Endothelial cell of coronary artery (primary cell): ENCODE data around the gene RAB4B. TPM values are rescaled to one million over a fixed set of nuclear protein-coding genes. Genes with fewer than 3 reads are reported as not detected.

Experiments used
- total RNA-seq: library from RNA; depleted of rRNA; stranded (reverse); fragments of >200 nt; gene quantifications from 2 replicates; pipeline ENCODE4 v1.2.3, GENCODE V29; 2014

RAB4B gene
- total RNA-seq = 5.6 and 7.7 TPM in 2 replicates

DNA sequence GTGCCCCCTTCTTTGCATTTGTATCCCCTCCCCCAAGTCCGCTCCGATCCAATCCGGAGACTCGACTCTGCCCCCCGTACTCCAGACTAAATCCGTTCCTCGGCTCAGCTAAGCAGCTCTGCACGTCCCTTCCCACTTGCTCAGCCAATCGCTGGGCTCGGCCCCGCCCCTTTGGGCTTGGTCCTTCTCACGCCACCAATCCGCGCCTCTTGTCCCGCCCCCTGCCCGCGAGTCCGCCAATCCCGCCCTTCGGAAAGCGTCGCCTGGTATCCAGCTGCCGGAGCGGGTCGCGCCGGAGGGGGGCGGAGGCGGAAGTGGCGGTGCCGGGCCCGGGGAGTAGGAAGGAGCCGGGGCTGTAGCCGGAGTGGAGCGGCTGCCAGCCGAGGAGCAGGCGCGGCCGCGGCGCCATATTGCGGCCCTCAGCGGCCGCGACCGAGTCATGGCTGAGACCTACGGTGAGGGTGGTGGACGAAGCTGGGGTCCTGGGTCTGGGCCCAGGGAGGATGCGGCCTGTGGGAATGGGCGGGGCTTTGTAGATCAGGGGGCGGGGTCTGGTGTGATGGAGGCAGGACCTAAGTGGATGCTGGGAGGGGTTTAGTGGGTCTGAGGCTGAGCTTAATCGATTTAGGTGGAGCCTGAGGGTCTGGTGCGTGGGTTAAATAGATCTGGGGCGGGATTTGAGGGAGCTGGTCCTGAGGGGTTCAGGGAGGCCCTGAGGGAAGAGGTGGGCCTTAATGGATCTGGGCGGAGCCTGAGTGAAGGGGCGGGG lies at the start of gene RAB4B:
TSS of gene RAB4B (plus strand) at position 311 of the 769 bp plus-strand sequence. CDS start at position 440, 129 bp downstream.

GRCh38 chr19:40750058-40750873 lies 27.8 kb upstream of the RAB4B start, which contains the start of gene ACTMAP:
Gene ACTMAP, minus strand, starts transcription at chr19:40750477. Its CDS starts 674 bp downstream, at chr19:40749803.

DNA sequence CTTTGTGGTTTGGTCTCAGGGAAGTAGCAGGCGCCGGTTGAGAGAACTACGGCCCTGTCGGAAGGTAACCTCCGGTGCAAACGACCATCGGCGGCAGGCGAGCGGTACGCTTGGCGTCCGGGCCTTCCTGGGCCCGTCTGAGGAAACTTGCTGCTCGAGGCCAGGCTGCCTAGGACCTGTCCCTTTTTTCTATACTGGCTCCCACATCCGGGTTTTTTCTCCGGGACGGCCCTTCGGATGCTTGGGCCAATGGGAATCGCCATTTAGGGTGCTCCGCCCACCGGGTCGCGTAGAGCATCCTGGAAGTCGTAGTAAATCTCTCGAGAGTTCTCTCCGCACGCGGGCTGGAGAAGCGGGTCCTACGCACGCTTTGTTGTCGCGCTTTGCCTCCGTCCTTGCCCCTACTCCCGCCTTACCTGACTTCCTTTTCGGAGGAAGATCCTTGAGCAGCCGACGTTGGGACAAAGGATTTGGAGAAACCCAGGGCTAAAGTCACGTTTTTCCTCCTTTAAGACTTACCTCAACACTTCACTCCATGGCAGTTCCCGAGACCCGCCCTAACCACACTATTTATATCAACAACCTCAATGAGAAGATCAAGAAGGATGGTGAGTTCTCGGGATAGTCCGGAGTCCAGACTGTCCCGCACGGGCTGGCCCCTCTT lies 27.0 kb upstream of the RAB4B start, which contains the start of gene SNRPA:
TSS of gene SNRPA (plus strand) at position 330 of the 664 bp plus-strand sequence. CDS start at position 536, 206 bp downstream.

DNA sequence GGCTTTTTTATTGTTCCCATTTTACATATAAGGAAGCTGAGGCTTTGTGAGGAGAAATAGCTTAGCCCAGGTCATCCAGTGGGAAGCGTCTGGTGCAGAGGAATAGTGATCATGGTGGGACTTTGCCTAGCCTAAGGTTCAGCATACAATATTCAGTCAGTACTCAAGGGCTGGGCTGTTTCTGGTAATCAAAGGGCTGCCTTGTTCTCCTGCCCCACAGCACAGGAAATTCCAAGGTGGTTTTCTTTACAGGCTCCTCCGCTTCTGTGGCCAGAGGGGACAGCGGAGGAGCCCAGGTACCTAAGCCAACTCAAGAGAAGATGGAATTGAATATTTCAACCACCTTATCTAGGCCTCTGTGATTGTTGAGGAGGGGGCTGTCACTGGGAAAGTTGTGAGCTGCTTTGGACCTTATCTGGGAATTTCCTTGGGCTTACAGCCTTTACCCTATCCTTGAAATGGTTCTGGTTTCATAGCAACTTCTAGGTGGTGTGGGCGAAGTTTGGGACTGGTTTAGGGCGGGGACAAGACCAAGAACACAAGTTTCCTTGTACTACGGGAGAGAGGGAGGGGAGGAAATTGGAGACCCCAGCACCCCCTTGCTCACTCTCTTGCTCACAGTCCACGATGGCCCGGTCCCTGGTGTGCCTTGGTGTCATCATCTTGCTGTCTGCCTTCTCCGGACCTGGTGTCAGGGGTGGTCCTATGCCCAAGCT lies 3.0 kb upstream of the RAB4B start, which contains the start of gene MIA:
TSS of gene MIA (plus strand) at position 606 of the 716 bp plus-strand sequence. CDS start at position 628, 22 bp downstream.

GRCh38 chr19:40798683-40799557 lies 20.9 kb downstream of the RAB4B start, which contains the start of gene EGLN2:
Gene EGLN2, plus strand, starts transcription at chr19:40799191. Its CDS starts 1,382 bp downstream, at chr19:40800573.

Other genes with a start within 250 kb of the RAB4B start
- gene SHKBP1, start 201.4 kb upstream of the RAB4B start, total RNA-seq = 23.8 and 25.1 TPM in 2 replicates
- 10.4 and 15.4 TPM in 2 replicates for gene LTBP4, start 176.9 kb upstream of the RAB4B start, total RNA-seq
- gene NUMBL, start 87.6 kb upstream of the RAB4B start, total RNA-seq = 14.0 and 20.6 TPM in 2 replicates
- 15.2 and 25.0 TPM in 2 replicates for gene COQ8B, start 61.4 kb upstream of the RAB4B start, total RNA-seq
- gene ITPKC, start 61.1 kb upstream of the RAB4B start, total RNA-seq = 15.0 and 20.7 TPM in 2 replicates
- 0.36 and 1.0 TPM in 2 replicates for gene ACTMAP, start 27.8 kb upstream of the RAB4B start, total RNA-seq
- 48.4 and 51.1 TPM in 2 replicates for gene SNRPA, start 27.0 kb upstream of the RAB4B start, total RNA-seq
- not detected in 2 replicates for gene MIA, start 2.7 kb upstream of the RAB4B start, total RNA-seq
- gene EGLN2, start 20.9 kb downstream of the RAB4B start, total RNA-seq = 107 and 118 TPM in 2 replicates
- gene CYP2A6, start 72.2 kb downstream of the RAB4B start, total RNA-seq = not detected in 2 replicates
- not detected in 2 replicates for gene CYP2A7, start 104.0 kb downstream of the RAB4B start, total RNA-seq
- not detected in 2 replicates for gene CYP2B6, start 213.0 kb downstream of the RAB4B start, total RNA-seq